Measurements from ENCODE around the gene TRMT1.

GRCh38 chr19:13130886-13131490, 14.4 kb upstream of the TRMT1 start:
- TF ChIP-seq CTCF (conservative IDR thresholded peaks at IDR 0.05; ENCODE audit: low read length) (no peak), EZH2phosphoT487 (IDR thresholded peaks at IDR 0.05; ENCODE audit: borderline replicate concordance) (no peak)
